ENCODE measurements around the gene CCDC158.
"Not testable (repeated sequence)": the region's sequence is repeated elsewhere in the genome, so short reads cannot be mapped to it uniquely, and the experiment has no call there.

The CCDC158 gene

GRCh38 chr4:76307660-76308014, 113.3 kb downstream of the CCDC158 start:
- peak in 1 of 2 experiments; percentile 27 for DNase-seq

DNA sequence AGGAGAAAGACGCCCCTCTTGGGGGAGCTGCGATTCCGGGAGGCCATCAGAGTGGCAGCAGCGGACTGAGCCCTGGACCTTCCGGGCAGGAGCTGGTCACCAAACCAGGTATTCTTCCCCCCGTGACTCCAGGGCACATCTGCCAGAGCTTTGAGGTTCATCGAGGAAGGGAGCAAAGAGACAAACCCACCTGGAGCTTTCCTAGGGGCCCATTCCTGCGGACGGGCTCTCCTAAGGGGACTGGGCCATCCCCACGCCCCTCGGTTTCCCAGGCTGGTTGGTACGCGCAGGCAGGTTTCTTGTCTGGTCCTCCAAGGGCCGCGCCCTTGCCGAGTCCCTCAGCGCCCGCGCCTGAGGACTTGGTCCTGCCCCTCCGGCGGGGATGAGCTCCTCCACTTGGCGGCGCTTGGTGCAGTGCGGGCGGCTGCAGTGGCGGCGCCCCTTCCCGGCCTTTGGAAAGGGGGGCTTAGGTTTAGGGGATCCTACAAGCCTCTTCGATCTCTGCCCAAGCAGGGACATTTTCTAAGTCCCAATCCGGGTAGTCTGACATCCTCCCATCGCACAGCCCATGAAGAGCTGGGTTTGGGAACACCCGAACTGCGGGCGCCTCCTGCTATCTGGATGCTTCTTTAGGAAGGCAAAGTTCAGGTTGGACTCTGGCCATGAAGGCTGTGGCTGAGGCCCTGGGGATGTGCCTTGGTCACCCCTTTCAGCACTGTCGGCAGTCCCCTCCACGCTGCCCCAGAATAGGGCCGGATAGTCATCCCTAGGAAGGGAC, 113.9 kb downstream of the CCDC158 start:
- DNase-seq = peak; percentile 31 to 57

DNA sequence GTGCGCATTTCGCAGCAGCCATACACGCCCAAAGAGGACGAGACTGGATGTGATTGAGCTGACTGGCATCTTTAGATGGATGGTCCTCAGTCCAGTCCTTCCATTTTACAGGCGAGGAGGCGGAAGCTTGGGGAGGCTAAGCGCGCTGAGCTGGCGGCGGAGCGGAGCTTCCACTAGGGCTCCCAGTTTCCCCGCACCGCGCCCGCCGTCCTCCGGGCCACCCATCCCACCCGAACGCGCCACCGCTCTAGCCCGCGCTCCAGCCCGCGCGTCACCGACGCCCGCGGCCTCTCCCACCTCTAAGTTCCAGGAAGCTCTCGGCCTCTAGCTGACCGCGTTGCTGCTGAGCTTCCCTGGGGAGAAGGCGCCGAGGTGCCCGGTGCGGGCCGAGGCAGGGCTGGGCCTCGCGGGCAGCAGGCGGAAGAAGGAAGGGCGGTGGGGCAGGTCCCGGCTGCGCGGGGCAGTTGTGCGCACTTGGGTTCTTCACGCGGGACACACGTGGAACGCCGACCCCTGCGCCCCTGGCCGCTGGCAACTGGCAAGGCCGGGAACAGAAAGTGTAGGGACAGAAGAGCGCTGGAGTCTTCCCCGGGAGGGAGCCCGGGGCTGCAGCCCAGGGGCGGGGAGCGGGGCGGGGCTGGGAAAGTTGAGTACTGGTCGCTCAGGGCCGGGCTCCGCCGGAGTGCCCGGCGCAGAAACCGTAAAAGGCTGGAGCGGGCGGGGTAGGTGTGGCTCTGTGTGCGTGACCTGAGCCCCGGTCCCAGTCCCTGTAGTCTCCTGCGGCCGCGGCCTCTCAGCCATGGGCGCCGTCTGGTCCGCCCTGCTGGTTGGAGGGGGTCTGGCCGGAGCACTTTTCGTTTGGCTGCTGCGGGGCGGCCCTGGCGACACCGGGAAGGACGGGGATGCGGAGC, 114.7 kb downstream of the CCDC158 start, which contains the start of gene STBD1:
STBD1 (plus strand) TSS at position 763 of the 911 bp plus-strand sequence; CDS start at position 800, 37 bp downstream.
- DNase-seq = peak; percentile 25 to 45

DNA sequence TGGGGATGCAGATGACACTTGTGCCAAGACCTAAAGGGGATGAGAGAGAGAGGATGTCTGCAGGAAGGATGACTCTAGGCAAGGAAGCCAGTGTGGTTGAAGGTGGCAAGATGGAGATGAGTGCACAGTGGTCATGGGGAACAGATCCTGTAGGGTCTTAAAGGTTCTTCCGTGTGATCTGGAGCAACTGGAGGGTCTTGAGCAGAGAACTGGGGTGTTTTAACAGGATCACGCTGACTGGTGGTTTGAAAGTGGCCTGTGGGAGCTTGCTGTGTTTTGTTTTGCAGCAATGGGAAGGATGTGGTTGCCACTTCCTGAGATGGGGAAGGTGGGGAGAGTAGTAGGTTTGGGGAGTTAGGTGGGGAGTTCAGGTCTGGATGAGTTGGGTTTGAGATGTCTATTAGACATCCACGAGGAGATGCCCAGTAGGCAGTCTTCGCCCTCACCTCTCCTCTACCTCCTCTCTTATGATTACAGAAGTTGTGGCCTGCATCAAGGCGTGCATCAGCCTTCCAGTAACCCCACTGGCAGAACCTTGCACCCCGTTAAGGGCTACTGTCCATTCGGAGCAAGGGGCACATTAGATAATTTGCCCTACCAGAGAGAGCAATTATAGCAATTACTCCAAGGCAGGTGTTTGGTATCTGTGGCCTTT, 115.8 kb downstream of the CCDC158 start:
- DNase-seq = no peak

GRCh38 chr4:76302826-76303438, 118.0 kb downstream of the CCDC158 start:
- no peak for DNase-seq

DNA sequence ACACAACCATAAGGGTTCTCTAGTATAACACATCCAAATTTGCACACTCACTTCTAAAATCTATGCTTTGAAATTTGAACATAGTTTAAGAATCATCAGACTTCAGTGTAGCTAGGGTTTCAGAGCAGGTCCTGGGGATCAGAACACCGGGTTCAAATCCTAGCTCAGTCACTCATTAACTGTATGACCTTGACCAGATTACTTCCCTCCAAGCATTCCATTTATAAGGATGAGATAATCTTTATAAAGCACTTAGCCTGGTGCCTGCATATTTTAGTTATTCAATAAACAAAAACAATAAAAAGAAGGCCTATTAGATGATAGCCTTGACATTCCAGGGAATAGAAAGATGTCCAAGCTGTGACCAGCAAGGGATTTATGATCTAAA, 119.2 kb downstream of the CCDC158 start:
- DNase-seq = no peak

DNA sequence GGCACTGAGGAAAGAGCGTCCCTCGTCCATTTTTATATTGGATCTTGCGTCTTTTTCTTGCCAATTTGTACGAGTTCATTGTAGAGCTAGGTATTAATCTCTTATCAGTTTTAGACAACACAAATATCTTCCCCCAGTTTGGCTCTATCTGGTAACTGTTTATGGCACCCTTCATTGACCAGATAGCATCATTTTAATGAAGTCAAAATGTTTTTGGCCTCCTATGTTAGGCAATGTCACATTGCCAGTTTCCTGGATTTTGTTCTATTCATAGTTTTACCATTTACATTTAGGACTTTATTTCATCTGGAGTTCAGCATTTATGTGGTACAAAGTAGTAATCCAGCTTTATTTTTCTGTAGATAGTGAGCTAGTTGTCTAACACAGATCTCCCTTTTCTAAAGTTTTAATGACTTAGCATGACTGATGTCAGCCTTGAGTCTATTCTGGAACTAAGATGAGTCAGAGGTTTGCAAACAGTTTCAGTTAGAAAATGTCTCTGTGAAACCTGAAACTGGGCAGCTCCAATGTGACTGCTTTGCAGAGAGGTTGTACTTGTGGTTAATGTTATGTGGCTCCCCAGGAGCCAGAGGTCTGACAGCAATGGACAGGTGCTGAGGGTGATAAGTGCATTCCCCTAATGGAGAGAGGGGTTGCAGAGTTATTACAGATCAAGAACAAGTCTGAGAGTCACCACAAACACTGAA, 119.7 kb downstream of the CCDC158 start:
- DNase-seq = no peak

DNA sequence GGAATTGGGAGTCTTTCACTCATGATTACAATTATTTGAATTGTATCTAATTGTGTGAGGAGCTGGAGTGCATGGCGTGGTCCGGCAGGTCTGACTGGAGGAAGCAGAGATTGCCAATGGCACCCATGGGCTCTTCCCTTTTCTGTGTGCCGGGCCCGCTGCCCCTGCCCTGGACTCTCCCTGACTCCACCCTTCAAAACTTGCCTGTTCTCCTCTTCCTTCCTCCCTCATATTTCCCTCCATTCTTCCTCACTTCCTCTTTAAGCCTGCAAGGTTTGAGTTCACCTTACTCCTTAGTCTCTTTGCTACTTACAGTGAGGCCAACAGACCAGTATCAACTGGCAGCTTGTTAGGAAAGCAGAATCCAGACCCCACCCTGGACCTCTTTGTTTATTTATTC, 120.9 kb downstream of the CCDC158 start:
- DNase-seq = no peak

DNA sequence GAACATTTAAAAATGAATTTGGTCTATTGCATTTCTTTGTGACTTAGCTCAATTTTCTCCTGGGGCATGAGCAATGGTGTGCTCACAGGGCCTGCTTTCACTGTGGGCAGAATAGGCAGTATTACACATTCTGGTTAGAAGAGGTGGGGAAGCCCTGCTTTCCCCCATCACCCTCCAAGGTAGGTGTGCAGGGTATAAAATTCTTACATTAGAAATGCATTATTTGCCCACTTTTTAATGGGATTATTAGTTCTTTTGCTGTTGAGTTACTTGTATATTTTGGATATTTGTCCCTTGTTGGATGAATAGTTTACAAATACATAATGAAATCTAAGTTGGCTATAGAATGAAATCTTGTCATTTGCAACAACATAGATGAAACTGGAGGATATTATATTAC, 122.7 kb downstream of the CCDC158 start:
- no peak for DNase-seq

- DNase-seq = no peak
Observed at GRCh38 chr4:76296286-76296820, 124.6 kb downstream of the CCDC158 start.

GRCh38 chr4:76293772-76294171, 127.2 kb downstream of the CCDC158 start:
- DNase-seq = no peak

GRCh38 chr4:76292730-76293129, 128.2 kb downstream of the CCDC158 start:
- DNase-seq = no peak

DNA sequence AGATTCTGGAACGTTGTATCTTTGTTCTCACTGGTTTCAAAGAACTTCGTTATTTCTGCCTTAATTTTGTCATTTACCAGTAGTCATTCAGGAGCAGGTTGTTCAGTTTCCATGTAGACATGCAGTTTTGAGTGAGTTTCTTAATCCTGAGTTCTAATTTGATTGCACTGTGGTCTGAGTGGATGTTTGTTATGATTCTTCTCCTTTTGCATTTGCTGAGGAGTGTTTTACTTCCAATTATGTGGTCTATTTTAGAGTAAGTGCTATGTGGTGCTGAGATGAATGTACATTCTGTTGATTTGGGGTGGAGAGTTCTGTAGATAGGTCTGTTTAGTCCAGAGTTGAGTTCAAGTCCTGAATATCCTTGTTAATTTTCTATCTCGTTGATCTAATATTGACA, 133.1 kb downstream of the CCDC158 start:
- not testable (repeated sequence) for DNase-seq

DNA sequence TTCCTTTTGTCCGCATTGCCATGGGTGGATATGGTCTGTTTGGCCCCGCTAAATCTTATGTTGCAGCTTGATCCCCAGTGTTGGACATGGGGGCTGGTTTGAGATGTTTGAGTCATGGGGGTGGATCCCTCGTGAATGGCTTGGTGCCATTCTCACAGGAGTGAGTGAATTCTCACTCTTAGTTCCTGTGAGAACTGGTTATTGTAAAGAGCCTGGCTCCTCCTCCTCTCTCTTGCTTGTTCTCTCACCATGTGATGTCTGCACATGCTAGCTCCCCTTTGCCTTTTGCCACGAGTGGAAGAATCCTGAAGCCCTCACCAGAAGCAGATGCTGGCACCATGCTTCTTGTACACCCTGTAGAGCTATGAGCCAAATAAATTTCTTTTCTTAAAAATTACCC, 137.0 kb downstream of the CCDC158 start:
- no peak for DNase-seq

DNA sequence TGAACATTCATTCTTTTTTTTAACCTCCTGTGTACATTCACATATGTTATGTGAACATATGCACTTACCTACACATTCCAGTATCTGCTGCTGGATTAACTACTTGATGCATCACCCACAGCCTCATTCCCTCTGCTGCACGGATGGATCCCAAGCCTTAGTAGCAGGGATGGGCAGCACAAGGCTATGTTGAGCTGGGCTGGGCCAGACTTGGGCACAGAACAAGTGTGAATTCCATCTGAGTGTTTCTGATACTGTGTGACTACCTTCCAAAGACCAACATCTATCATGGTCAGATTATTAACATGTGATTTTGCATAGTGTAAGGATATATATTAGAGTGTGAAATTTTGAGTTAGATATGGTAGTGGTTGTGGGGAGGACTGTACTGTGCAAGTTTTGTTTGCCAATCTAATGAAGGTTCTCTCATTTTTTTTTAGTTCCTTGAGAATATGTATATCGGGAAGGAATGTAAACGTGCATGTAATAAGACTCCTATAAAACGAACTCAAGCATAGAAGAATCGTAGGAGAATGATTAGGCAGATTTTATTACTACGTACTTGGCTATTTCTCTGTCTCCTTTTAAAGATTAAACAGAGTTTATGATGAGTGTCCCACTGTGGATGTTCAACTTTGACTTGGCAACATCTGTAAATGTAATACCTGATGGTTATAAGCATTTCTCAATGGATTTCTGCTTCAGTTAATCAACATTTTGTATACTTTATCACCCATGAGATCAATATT, 137.8 kb downstream of the CCDC158 start:
- DNase-seq = no peak

- not testable (repeated sequence) for DNase-seq
Observed at GRCh38 chr4:76281594-76281993, 139.3 kb downstream of the CCDC158 start.

DNA sequence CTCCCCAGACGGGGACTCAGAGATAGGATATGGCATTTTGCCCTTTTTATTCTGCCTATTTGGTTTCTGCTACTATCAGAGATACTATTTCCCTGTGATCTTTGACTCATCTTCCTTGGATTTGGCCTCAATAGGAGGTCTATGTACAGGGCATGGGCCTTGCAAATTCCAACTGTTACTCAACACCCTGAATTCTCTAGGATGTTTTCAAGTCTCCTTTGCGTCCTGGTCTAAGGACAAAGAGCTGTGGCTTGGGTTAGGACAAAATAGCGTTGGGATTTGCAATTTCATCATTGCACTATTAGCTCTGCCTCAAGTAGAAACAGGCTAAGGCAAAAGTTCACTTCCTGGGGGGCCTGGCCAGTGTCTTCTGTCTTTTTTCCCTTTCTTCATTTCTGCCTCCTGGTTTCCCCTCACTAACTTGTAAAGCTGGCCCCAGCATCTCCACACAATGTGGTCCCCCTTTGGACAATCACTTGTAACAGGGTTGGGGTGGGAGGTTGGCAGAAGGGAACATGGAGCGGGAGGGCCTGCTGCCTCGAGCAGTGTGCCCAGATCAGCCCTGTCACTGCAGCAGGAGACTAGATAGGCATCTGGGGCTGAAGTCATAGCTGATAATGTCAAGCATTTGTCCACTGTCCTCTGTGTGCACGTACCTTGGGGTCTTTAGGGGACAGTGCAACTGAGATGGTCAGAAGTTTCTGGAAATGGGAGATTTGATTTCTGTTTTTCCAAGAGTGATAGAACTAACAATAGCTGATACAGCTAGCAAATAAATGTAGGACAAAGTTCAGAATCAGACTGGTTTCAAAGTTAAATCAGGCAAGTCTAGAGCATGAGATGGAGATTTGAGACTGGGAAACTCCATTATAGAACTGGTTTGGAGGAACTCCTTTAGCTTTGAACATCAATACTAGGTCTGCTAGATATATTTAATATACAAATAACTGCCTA, 140.2 kb downstream of the CCDC158 start:
- no peak for DNase-seq

DNA sequence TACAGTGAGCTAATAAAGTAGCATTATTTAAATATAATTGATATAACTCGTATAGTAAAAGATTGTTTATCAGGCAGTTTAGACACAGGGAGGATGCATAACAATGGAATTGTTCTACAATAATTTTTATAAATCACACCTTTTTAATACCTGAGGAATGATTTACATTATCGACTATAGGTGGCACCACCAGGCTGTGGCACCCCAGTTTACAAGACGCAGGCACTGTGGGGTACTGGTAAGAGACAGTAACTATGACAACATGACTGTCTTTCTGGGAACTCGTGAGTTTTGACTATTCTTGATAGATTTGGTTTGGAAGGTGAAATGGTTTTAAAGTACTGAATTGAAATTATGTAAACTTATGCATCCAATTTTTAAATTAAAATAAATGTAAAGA, 141.5 kb downstream of the CCDC158 start:
- DNase-seq = peak in 1 of 2 experiments; percentile 1

- no peak for DNase-seq
Observed at GRCh38 chr4:76278583-76278982, 142.4 kb downstream of the CCDC158 start.

GRCh38 chr4:76277667-76278066, 143.3 kb downstream of the CCDC158 start:
- DNase-seq = no peak
